ENCODE measurements around the gene PCBD2. TPM values are rescaled to one million over a fixed set of nuclear protein-coding genes. Genes with fewer than 3 reads are reported as not detected.

Gene PCBD2
- 4.3 and 5.0 TPM in 2 replicates for total RNA-seq

GRCh38 chr5:134904610-134905245 is at the start of gene PCBD2:
Gene PCBD2 (plus strand): TSS chr5:134905131. CDS start chr5:134905140, 9 bp downstream.

GRCh38 chr5:134873987-134874830 is 30.7 kb upstream of the PCBD2 start, which contains the start of gene TXNDC15:
Gene TXNDC15 (plus strand): TSS chr5:134874371. CDS start chr5:134874428, 57 bp downstream.

DNA sequence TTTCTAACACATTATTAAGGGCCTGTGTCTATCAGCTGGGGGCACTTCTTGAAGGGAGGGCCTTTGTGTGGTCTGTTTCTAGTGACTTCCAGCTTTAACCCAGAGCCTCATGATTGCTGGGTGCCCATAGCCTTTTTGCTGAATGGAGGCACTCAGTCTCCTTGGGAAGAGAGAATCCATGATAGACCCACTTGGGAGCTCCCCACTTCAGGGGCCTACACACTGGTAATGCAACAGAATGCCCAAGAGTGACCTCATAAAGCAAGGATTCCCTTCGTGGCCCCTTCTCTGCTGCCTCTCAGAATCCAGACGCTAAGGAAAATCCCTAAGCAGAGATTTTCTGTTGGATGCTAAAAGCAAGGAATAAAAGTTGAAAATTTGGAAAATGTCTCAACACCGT is 62.7 kb downstream of the PCBD2 start, which contains the start of gene CATSPER3:
Gene CATSPER3 (plus strand): TSS at position 301 of the 400 bp plus-strand sequence. CDS start 85 bp downstream, at position 386.

Other genes with a start within 250 kb of the PCBD2 start
- 18.3 and 21.9 TPM in 2 replicates for gene CAMLG, start 166.6 kb upstream of the PCBD2 start, total RNA-seq
- 21.4 and 30.4 TPM in 2 replicates for gene DDX46, start 146.4 kb upstream of the PCBD2 start, total RNA-seq
- gene C5orf24, start 59.2 kb upstream of the PCBD2 start, total RNA-seq: 33.4 and 35.9 TPM in 2 replicates
- gene TXNDC15, start 30.8 kb upstream of the PCBD2 start, total RNA-seq: 64.4 and 70.9 TPM in 2 replicates
- gene CATSPER3, start 62.8 kb downstream of the PCBD2 start, total RNA-seq: 0.40 TPM in 1 of 2 replicates, not detected in the other
- not detected in 2 replicates for gene PITX1, start 129.1 kb downstream of the PCBD2 start, total RNA-seq

Measured in mammary microvascular endothelial cell (primary cell).